Stimulated activated CD8-positive, alpha-beta memory T cell treated with anti-CD3 and anti-CD28 coated beads, Interleukin-15, amount 100 ng/mL, for 4 hours (primary cell): ENCODE results near the gene CLRN2.

Experiments
- DNase-seq, 2 donors: peaks; one replicate each; pipeline ENCODE4 v3.0.0-alpha.2; 2020; ENCODE audit warnings: low read depth in 2 of 2

Gene CLRN2

DNA sequence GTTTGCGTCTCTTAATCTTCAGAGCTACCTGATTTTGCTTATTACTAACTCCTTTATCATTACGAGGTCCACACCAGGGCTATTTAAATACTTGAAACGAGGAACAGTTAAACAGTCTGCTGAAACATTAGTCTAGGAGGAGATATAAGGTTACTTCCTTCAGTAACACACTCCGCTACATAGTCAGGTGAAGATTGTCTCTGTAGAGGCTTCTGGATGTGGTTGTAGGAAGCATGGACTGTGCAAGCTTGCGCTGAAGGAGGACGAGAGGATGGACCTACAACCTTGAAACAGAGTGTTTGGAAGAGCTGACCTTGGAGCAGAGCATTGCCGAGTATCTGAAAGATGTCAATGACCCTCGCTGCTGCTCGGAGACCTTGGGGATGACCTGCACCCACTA is at the start of gene CLRN2:
Gene CLRN2, plus strand, starts transcription at position 301 of the 400 bp plus-strand sequence. CDS start 102 bp downstream, outside the sequence.
- no peak for DNase-seq

DNA sequence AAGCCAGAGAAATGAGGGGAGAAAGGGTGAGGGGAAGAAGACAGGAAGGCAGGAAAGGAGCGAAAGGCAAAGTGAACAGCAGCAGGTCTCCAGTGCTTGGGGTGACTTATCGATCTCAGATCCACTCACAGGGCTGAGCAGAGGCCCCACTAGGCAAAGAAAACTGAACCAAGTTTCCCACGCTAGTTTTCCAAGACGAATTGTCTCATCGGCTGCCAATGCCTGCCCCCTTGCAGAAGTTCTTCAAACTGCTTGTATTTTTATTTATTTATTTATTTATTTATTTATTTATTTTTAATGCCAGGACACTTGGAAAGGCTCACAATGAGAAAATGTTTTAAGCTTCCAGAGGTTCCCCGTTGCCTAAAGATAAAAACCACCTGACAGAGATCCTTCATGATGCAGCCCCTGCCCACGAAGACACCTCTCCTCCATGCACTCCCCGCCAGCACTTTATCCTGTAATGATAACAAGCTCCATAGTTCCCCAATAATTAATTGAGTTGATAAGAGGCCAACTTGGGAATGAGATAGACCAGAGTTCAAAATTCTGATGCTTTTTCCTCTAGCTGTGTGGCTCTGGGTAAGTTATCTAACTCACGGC is 46.2 kb upstream of the CLRN2 start:
- no peak for DNase-seq

DNA sequence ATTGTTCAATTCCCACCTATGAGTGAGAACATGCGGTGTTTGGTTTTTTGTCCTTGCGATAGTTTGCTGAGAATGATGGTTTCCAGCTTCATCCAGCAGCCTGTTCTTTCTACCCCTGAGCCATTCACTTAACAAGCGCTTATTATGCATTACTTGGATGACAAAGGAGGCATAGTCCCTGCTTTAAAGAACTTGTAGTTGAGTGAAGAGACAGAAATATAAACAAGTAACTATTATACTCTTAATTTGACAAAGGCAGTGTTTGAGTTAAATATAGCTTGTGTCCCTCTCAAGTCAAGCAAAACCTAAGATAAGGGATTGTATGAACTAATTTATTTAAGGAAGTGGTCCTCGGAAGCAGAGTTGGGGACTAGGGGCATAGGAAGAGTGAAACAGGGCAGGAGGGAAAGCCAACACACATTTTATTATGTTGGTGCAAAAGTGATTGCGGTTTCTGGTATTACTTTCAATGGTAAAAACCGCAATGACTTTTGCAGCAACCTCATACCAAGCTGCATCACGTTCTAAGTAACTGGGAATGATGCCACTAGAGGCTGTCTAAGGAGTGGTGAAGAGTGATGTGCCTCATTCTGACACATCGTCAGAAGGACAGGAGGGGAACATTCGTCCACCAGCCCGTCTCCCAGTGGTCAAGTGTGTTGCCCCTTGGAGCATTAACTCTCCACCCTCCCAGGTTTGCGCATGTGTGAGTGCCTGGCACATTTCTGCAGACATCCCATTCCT is 44.9 kb upstream of the CLRN2 start:
- DNase-seq = no peak

- DNase-seq = no peak
These were observed 39.5 kb upstream of the CLRN2 start for GRCh38 chr4:17475481-17475880.

- DNase-seq = no peak
These were observed 38.1 kb upstream of the CLRN2 start for GRCh38 chr4:17476853-17477252.

GRCh38 chr4:17477774-17478472 is 37.0 kb upstream of the CLRN2 start:
- DNase-seq = no peak

- no peak for DNase-seq
These were observed 34.6 kb upstream of the CLRN2 start for GRCh38 chr4:17480210-17480927.

GRCh38 chr4:17480955-17481354 is 34.0 kb upstream of the CLRN2 start:
- DNase-seq = no peak

- no peak for DNase-seq
These were observed 32.2 kb upstream of the CLRN2 start for GRCh38 chr4:17482716-17483115.

DNA sequence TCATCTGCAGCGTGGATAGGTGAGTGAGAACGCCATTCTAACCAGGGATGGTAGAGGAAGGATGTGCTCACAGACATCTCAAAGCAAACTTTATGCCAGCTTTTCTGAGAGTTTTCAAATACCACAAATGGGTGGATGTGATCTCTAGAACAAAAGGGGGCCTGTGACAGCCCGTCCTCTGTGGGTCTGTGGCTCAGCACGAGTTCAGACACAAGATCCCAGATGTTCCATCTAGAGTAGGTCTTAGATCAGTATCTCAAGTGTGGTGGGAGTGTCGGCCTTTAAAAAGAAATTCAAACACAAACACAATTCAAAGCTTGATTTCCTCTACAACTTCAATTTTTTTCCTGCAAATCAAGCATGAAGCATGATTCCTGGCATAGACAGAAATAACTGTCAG is 25.8 kb upstream of the CLRN2 start:
- no peak for DNase-seq

GRCh38 chr4:17489721-17490120 is 25.2 kb upstream of the CLRN2 start:
- DNase-seq = no peak

- no peak for DNase-seq
These were observed 24.3 kb upstream of the CLRN2 start for GRCh38 chr4:17490575-17491059.

DNA sequence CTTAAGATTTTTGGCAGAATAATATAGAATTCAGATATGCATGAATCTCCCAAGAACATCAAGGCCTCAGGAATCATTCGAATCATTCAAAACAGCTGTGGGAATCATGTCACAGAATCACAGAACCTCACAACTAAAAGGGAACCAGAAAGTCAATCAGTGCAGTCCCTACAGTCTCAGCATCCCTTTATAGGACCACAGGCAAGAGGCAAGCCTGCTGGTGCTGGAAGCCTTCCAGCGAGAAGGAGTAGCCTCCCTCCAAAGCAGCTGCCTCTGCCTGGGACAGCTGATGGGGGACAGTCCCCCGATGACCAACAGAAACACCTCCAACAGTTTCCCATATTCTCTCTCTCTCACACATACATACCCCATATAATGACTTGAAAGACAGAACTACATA is 23.8 kb upstream of the CLRN2 start:
- DNase-seq = no peak

DNA sequence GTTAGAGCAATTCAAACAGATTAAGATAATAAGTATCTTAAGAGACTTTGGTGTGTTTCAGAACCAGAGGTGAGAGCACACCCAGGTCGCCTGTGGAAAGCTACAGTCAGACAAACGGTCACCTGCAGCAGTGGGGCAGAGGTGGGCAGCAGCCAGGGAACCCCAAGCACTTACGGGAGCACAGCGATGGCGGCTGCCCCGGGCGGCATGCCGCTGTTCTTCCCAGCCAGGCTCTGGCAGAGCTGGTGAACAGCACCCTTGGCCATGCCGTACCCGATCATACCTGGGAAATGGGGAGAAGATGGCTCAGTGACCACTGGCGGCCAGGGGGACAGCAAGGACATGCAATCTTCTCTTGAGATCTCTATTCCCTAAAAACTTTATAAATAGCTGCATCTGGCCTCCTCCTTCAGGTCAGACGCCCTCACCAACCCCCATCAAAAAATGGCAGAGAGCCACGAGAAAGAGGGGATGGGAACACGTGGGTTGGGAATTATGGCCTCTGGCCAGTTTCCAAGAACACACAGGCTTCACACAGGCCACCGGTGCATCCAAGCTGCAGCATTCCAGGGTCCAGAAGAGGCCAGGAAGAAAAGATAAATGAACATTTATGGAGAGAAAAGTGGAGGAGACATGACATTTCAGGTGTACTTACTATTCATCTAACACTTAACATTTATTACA is 22.8 kb upstream of the CLRN2 start:
- no peak for DNase-seq

GRCh38 chr4:17492876-17493275 is 22.1 kb upstream of the CLRN2 start:
- no peak for DNase-seq

DNA sequence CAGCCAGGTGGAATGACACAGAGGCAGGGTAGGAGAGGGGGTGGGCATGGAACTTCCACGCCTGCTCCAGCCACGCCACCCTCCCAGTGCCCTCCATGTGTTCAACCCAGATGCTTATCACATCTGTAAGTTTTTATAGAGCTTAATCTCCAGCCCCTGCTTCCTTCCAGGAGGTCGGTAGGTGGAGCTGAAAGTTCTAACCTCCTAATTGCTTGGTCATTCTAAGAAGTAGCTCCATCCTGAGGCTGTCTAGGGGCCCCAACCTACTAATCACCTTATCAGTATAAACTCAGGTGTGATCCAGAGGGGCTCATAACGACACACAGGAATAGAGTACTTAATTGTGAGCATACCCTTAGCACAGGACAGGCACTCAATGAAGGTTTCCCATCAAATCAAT is 21.3 kb upstream of the CLRN2 start:
- no peak for DNase-seq

DNA sequence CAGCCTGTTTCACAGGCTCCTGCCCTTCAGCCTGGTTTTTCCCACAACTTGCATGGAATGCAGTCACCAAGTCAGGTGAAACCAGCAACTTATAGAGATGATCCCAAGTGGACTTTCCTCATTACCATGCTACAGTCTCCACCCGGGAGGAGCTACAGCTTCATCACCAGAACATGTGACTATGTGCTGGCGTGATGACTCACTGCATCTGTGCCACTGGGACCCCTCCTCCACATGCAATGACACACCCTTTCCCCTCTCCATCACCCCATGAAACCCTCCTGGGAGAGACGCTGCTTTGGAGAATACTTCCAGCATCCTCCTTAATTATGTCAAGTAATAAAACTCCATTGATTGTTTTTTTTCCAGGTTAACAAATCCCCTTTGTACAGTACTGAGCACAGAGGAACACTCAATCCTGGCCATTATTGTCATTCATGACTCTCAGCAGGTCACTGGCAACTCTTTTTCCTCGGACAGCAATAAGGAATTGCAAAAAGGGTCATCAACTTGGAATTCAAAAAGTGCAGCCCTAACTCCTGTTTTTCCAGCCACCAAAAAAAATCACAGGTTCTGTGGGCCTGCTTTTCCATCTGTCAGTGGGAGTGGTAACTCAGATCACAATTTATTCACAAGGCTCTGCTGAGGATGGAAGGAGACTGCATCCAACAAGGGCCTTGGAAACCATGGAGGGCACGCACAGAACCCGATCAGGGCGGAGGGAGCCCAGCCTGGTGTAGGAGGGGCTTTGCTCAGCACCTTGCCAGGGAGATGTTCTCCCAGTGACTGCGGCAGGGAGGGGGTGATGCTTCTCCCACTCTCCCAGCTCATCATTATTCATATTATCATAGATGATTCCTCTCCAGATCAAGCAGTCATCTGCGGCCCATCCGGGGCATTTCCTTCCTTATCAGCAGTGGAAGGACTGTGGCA is 20.4 kb upstream of the CLRN2 start:
- DNase-seq = peak in 1 of 2 donors; percentile 5

GRCh38 chr4:17497890-17498523 is 17.0 kb upstream of the CLRN2 start:
- no peak for DNase-seq

DNA sequence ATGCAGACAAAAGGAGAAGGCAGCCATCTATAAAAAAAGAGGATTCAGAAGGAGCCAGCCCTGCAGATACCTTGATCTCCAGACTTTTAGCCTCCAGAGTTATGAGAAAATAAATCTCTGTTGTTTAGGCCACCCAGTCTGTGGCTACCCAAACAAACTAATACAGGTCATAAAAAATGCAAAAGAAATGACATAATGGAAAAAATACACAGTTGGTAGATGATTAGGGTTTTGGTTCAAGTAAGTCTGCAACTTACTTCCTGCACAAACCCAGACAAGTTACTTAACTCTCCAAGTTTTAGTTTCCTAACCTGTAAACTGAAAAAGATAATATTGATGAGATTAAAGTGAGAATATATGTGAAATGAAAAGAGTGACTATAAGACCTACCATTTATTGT is 14.4 kb upstream of the CLRN2 start:
- no peak for DNase-seq

- no peak for DNase-seq
These were observed 12.2 kb upstream of the CLRN2 start for GRCh38 chr4:17502756-17503155.
